NCI-H1092 (cell line): ENCODE measurements around the gene MINDY2.
"Not testable (repeated sequence)": the region's sequence is repeated elsewhere in the genome, so short reads cannot be mapped to it uniquely, and the experiment has no call there.

ENCODE experiments used
- DNase-seq: peaks from one replicate; lab custom pipeline; 2025; lab: John Stamatoyannopoulos, UW

MINDY2 gene

GRCh38 chr15:58752716-58753115 is 18.4 kb upstream of the MINDY2 start:
- DNase-seq, result no peak

DNA sequence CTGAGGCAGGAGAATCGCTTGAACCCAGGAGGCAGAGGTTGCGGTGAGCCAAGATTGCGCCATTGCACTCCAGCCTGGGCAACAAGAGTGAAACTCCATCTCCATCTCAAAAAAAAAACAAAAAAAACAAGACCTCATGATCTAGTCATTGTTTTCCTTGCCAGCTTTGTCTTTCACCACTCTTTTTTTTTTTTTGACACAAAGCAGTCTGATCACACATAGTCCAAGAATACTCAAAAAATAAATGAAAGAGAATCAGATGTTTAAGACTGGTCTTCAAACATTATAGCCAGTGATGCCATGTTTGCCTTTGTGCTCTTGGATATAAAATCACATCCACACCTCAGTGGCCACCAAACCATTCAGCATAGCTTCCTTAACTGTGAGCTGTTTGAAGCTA is 15.8 kb upstream of the MINDY2 start:
- no peak for DNase-seq

DNA sequence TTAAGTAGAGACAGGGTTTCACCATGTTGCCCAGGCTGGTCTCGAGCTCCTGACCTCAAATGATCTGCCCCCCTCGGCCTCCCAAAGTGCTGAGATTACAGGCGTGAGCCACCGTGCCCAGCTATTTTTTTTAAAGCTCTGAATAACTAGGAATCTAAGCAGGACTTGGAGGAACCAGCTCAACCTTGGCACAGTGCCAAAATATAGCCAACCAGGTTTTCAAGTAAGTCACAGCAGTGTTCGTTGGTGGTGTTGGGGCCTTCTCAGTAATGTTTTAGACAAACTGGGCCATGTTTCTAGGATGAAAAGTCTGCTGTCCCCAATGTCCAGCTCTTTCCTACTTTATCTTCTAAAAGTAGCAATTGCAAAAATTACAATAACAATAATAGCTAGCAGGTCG is 15.1 kb upstream of the MINDY2 start:
- no peak for DNase-seq

GRCh38 chr15:58758141-58758540 is 13.0 kb upstream of the MINDY2 start:
- no peak for DNase-seq

DNA sequence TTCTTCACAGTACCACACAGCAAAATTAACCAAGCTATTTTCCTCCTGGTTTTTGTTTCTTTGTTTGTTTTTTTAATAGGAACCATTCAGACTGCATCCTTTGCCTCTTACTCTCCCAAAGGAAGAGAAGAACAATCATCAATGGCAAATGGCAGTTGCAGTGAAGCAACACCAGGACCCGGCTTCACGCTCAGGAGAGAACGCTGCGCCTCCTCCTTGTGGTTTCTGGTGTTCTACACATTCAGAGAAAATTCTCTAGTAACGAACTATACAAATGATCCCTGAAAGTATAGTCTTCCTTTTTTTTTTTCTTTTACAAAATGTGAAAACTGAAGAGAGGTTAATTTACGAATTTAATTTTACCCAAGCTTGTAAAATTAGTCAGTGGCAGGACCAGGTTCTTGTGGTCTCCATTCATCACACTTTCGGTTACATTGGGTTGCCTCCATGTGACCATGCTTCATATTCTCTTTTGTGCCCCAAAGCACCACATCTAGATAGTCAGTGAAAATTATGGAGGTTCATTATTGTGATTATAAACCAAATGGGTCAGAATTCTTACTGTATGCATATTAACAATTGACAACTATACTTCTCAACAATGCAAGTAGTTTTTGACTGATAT is 10.6 kb upstream of the MINDY2 start:
- DNase-seq, result no peak

DNA sequence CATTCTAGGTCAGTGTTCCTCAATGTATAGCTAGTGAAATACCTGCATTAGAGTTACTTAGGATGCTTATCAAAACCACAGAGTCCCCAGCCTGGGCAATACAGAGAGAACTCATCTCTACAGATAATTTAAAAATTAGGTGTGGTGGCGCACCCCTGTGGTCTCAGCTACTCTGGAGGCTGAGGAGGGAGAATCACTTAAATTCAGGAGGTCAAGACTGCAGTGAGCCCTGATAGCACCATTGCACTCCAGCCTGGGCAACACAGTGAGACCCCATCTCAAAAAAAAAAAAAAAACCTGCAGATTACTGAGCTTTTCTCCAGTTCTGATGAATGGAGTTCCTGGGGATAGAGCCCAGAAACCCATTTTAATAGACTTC is 10.1 kb upstream of the MINDY2 start:
- no peak for DNase-seq

DNA sequence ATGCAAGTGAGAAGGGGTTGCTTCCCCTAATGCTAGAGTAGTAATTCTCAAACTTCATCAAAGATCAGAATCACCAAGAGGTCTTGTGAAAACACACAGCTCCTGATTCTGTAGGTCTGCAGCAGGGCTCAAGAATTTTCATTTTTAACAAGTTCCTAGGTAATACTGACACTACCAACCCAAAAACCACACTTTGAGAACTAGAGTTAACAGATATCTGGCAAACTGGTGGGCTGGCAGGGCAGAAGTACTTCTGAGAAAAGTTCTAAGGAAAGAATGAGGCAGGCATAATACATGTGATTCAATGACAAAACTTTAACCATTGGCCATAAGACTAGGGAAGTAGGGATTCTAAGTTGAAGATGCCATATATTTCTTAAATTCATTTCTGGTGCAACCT is 8.8 kb upstream of the MINDY2 start:
- DNase-seq, result no peak

- DNase-seq, result no peak
Observed at GRCh38 chr15:58762731-58763130, 8.4 kb upstream of the MINDY2 start.

DNA sequence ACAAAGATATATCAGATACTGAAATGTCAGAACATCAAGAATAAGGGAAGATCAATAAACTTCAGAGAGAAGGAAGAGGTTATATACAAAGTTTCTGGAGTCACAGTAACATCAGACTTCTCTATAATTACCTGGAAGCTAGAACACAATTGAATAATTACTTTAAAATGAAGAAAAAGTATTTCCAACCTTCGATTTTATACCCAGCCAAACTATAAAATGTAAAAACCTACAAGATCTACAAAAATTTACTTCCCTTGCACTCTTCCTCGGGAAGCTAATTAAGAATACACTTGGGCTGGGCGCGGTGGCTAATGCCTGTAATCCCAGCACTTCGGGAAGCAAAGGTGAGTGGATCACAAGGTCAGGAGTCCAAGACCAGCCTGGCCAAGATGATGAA is 6.6 kb upstream of the MINDY2 start:
- no peak for DNase-seq

- DNase-seq, result no peak
Observed at GRCh38 chr15:58766290-58766689, 4.8 kb upstream of the MINDY2 start.

DNA sequence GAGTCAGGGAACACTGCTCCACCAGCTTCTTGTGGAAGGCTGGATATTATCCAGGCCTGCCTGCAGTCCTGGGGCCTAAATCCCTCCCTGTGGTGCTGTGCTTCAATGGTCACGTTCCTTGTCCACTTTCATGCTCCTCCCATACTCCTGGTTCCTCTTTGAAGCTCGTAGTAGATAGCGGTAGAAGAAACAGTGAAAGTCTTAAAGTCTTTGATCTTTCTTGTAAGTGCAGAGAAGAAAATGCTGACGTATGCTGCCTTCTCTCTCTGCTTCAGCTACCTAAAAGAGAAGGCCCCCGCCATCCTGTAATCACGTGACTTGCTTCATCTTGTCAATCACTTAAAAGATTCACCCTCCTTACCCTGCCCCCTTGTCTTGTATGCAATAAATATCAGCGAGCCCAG is 2.5 kb upstream of the MINDY2 start:
- DNase-seq, result not testable (repeated sequence)

DNA sequence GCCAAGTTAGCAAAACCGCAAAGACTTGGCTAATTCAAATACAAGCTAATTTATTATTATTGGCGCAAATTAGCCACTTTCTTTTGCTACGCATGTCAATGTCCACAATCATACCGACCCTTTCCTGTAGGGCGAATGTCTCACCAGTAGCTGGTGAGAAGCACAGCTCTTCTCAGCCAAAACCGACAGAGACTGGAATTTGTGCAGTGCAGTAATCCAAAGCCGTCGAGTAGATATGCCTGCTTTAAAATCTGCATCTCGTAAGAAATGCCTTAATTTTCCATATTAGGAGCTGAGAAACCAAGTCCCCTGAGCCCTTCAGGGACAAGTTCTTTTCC is 614 bp upstream of the MINDY2 start:
- DNase-seq, result peak; percentile 40

- no peak for DNase-seq
Observed at GRCh38 chr15:58771621-58772250, 634 bp downstream of the MINDY2 start.

GRCh38 chr15:58773024-58773423 is 1.9 kb downstream of the MINDY2 start:
- no peak for DNase-seq

DNA sequence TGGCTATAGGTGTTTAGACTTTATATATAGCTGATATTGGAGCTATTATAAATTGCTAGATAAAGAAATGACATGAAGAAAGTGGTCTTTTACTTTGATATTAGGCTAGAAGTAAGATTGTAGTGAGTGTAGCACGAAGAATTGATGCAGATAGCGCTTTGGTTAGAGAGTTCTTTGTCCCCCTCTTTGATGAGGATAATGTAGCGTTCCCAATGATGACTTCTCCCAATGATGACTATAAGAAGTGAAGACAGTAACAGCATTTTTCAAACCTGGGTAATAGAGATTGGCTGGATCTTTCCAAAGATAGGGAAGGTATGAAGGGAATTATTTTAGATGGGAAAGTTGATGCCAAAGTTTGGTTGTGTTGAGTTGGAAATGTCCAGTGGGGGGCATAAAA is 4.3 kb downstream of the MINDY2 start:
- DNase-seq, result no peak

DNA sequence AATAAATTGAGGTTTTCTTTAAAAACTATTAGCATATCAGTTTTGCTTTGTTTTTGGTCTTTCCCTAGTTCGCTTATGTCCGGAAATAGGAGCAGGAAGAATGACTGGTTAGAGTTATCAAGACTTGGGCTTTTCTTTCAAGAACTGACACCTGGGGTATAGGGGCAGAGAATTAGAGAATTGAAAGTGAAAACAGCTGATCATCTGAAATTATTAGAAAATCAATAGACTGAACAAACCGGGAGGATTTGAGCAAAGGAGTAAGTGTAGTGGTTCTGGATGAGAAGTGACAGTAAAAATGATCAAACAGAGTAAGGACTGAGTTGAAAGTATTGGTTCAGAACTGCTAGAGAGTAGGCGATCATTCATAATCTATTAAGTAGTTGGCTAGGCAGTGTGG is 6.0 kb downstream of the MINDY2 start:
- DNase-seq, result no peak

DNA sequence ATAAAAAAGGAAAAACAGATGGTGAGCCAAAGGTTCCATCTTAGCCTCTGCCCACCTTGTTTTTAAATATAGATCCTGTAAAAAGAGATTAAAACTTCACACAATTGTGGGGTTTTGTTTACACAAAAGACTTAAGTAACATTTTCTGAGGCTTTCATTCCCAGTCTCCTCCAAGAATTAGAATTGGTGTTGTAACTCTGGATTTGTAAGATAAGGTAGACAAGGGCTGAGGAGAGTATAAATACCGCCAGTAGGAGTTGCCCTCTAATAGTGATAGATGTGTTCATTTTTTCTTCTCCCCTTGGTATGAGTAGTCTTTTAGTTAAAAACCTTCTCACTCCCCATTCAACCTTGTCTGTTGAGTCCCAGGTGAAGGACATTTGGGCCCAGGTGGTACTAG is 8.5 kb downstream of the MINDY2 start:
- no peak for DNase-seq

- no peak for DNase-seq
Observed at GRCh38 chr15:58785355-58785754, 14.3 kb downstream of the MINDY2 start.

DNA sequence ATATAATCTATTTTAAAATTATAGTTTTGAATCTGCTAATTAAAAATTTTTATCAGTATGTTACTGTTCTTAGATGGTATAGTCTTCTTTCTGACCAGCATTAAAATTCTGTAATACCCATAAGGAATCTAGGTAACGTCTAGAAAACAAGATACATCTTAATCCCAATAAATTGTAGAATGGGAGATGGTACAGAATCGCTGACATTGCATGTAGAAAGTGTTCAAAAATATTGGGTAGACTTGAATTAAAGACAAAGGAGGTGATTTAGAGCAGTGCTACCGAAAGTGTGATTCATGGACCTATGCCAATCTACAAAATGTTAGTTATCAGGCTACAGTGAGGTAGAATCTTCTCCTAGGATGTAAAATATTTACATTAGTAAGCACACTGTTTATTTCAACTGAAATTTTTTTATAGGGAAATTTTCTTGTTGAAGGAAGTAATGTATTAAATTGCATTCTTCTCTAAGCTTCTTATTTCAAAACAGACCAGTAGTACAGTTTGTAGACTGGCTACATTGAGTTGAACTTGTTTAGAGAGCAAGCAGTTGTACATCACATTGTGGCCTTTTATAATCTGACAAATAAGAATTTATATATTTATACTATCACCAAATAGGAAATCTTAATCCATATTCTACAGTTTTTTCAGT is 17.1 kb downstream of the MINDY2 start:
- no peak for DNase-seq

- no peak for DNase-seq
Observed at GRCh38 chr15:58793862-58794261, 22.8 kb downstream of the MINDY2 start.

GRCh38 chr15:58795825-58796224 is 24.7 kb downstream of the MINDY2 start:
- DNase-seq, result no peak

DNA sequence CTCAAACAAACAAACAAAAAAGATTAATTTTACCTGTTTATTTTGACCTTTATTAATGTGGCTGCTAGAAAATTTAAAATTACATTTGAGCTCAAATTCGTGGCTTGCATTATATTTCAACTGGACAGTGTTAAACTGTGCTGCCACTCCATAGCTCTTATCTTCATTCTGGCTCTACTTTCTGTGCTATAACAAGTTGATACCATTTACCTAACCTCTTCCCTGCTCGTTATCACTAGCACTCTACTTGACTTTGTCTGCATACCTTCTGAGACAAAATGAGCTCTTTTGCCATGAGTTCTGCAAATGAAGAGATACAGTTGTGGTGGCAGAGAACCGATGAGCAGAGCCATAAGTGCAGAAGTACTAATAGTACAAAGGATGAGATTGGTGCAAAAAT is 26.4 kb downstream of the MINDY2 start:
- no peak for DNase-seq

DNA sequence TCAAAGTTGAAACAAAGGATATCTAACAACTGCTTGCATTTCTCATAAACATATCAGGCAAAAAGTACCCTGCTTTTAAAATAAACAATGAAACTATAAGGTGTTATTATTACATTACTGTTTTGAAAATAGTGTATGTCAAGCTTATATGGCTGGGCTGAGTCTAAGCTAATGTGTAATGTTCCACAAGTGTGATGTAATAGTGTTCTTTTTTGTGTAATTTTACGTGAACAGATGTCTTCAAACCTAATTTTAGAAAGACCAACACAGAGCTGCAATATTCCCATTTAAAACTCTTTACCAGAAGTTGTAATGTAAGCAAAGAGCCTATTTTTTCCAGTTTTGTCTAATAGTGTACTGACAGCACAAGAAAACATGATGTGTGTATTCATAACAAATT is 34.0 kb downstream of the MINDY2 start:
- DNase-seq, result no peak

DNA sequence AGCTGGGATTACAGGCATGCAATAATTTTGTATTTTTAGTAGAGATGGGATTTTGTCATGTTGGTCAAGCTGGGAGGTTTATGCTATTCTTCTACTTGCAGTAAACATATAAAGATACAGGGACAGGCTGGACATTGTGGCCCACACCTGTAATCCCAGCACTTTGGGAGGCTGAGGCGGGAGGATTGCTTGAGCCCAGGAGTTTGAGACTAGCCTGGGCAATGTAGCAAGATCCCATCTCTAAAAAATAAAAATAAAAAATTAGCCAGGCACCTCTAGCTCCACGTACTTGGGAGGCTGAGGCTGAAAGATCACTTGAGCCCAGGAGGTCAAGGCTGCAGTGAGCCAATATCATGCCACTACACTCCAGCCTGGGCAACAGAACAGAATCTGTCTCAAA is 52.2 kb downstream of the MINDY2 start:
- not testable (repeated sequence) for DNase-seq
